ENCODE results near the gene ZNF79. TPM values are rescaled to one million over a fixed set of nuclear protein-coding genes. Genes with fewer than 3 reads are reported as not detected.

ZNF79 gene
- total RNA-seq, 1 donor: 11.9 TPM

DNA sequence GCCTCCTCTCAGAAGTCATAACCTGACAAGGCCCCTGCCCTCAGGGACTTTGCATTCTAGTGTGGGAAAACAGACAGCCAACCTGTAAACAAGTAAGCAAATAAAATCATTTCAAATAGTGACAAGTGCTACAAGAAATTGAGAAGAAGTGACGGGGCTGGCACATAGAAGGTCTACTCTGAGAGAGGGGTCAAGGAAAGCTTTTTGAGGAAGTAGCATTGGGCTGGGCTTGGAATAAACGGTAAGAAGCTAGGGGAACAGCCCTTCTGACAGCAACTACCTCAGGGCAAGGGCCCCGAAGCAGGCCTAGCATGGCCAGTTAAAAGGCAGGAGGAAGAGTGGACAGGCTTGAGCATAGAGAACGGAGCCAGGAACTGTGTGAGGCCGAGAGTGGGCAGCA, 32.0 kb upstream of the ZNF79 start:
- no peaks in the 10 kb centered on the region for H3K79me2 ChIP-seq (ENCODE audit: insufficient read depth, low read length)
- H2AFZ ChIP-seq (ENCODE audit: low read length): no peak overlapping the region
- peaks cover 18% of the 10 kb centered on the region for H3K4me1 ChIP-seq (ENCODE audit: insufficient read depth, low read length)
- H4K20me1 ChIP-seq (ENCODE audit: insufficient read depth, low read length): no peaks in the 10 kb centered on the region
- TF ChIP-seq, protein P1, sequence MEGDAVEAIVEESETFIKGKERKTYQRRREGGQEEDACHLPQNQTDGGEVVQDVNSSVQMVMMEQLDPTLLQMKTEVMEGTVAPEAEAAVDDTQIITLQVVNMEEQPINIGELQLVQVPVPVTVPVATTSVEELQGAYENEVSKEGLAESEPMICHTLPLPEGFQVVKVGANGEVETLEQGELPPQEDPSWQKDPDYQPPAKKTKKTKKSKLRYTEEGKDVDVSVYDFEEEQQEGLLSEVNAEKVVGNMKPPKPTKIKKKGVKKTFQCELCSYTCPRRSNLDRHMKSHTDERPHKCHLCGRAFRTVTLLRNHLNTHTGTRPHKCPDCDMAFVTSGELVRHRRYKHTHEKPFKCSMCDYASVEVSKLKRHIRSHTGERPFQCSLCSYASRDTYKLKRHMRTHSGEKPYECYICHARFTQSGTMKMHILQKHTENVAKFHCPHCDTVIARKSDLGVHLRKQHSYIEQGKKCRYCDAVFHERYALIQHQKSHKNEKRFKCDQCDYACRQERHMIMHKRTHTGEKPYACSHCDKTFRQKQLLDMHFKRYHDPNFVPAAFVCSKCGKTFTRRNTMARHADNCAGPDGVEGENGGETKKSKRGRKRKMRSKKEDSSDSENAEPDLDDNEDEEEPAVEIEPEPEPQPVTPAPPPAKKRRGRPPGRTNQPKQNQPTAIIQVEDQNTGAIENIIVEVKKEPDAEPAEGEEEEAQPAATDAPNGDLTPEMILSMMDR (IDR thresholded peaks at IDR 0.05; ENCODE audit: extremely low read depth, low read depth, low read length): no peak
- H3K4me2 ChIP-seq (ENCODE audit: insufficient read depth, low read length): no peak overlapping the region
- no peak overlapping the region for H3K4me3 ChIP-seq (ENCODE audit: insufficient read depth, low read length)
- no peak overlapping the region for H3K27ac ChIP-seq (ENCODE audit: low read depth, low read length)
- H3K9me3 ChIP-seq (ENCODE audit: low read depth, low read length): no peaks in the 10 kb centered on the region
- no peaks in the 10 kb centered on the region for H3K36me3 ChIP-seq (ENCODE audit: insufficient read depth, low read length)
- peaks cover 15% of the 10 kb centered on the region for H3K27me3 ChIP-seq (ENCODE audit: insufficient read depth, low read length)
- no peak for DNase-seq (ENCODE audit: insufficient read length, low spot score, missing footprints)

DNA sequence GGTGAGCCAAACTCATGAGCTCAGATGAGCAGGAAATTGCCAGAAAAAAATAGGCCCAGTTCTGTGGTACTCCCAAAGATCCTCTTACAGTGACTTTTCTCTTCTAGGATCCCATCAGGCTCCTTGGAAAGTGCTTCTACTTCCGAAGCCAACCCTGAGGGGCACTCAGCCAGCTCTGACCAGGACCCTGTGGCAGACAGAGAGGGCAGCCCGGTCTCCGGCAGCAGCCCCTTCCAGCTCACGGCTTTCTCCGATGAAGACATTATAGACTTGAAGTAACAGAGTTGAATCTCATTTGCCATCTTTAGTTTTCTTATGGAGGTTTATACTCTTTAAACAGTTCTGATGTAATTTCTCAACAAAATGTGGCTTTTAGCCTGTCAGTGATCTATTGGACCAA, 31.2 kb upstream of the ZNF79 start:
- Histone ChIP-seq H4K20me1 (ENCODE audit: insufficient read depth, low read length) (no peaks in the 10 kb centered on the region), H3K9me3 (ENCODE audit: low read depth, low read length) (no peaks in the 10 kb centered on the region), H3K4me1 (ENCODE audit: insufficient read depth, low read length) (peaks cover 18% of the 10 kb centered on the region), H3K4me3 (ENCODE audit: insufficient read depth, low read length) (no peak overlapping the region), H3K79me2 (ENCODE audit: insufficient read depth, low read length) (peaks cover 2% of the 10 kb centered on the region), H3K27ac (ENCODE audit: low read depth, low read length) (no peak overlapping the region), H3K4me2 (ENCODE audit: insufficient read depth, low read length) (no peak overlapping the region), H3K27me3 (ENCODE audit: insufficient read depth, low read length) (peaks cover 14% of the 10 kb centered on the region), H2AFZ (ENCODE audit: low read length) (no peak overlapping the region), H3K36me3 (ENCODE audit: insufficient read depth, low read length) (no peaks in the 10 kb centered on the region)
- no peak for DNase-seq (ENCODE audit: insufficient read length, low spot score, missing footprints)
- TF ChIP-seq, protein P1 (IDR thresholded peaks at IDR 0.05; ENCODE audit: extremely low read depth, low read depth, low read length): no peak

GRCh38 chr9:127393645-127394044, 30.5 kb upstream of the ZNF79 start:
- Histone ChIP-seq H3K4me1 (ENCODE audit: insufficient read depth, low read length) (peaks cover 16% of the 10 kb centered on the region), H3K4me2 (ENCODE audit: insufficient read depth, low read length) (no peak overlapping the region), H3K79me2 (ENCODE audit: insufficient read depth, low read length) (peaks cover 7% of the 10 kb centered on the region), H3K27ac (ENCODE audit: low read depth, low read length) (no peak overlapping the region), H3K27me3 (ENCODE audit: insufficient read depth, low read length) (peaks cover 14% of the 10 kb centered on the region), H3K4me3 (ENCODE audit: insufficient read depth, low read length) (no peak overlapping the region), H3K9me3 (ENCODE audit: low read depth, low read length) (no peaks in the 10 kb centered on the region), H3K36me3 (ENCODE audit: insufficient read depth, low read length) (no peaks in the 10 kb centered on the region), H2AFZ (ENCODE audit: low read length) (no peak overlapping the region), H4K20me1 (ENCODE audit: insufficient read depth, low read length) (peaks cover 6% of the 10 kb centered on the region)
- TF ChIP-seq, protein P1 (IDR thresholded peaks at IDR 0.05; ENCODE audit: extremely low read depth, low read depth, low read length): peak; percentile 31
- no peak for DNase-seq (ENCODE audit: insufficient read length, low spot score, missing footprints)

DNA sequence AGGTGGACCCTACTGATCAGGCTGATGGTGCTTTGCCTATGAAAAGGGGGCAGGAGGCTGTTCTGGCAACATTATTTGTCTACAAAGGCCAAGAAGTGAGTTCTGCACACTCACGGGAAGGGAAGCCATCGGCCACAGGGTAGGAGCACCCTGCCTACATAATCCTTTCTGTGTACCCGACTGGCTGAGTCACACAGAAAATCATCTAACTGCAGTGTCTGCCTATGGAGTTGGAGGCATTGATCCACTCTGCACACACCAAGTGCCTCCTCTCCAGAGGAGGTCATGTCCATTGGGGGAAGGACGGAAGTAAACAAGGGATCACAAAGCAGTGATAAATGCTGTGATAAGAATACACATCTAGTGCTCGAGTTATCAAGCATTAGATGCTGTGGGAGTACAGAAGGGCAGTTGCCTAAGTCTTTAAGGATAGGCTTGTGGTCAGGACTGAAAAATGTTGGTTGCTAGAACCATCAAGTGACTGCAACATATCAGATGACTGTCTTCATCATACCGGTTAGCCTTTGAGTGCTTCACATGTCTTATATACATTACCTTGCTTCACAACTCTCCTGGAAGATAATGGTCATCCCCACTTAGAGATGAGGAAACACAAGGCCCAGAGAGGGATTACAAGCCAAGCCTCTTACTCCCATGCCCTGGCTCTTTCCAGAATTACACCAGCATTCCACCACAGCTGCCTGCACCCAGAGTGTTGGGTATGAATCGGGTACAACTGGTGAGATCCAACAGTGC, 28.5 kb upstream of the ZNF79 start:
- Histone ChIP-seq H3K27me3 (ENCODE audit: insufficient read depth, low read length) (peaks cover 14% of the 10 kb centered on the region), H3K36me3 (ENCODE audit: insufficient read depth, low read length) (no peaks in the 10 kb centered on the region), H3K4me2 (ENCODE audit: insufficient read depth, low read length) (peak overlapping the region; percentile 83), H2AFZ (ENCODE audit: low read length) (no peak overlapping the region), H3K27ac (ENCODE audit: low read depth, low read length) (no peak overlapping the region), H3K4me1 (ENCODE audit: insufficient read depth, low read length) (peaks cover 7% of the 10 kb centered on the region), H3K4me3 (ENCODE audit: insufficient read depth, low read length) (no peak overlapping the region), H3K9me3 (ENCODE audit: low read depth, low read length) (no peaks in the 10 kb centered on the region), H3K79me2 (ENCODE audit: insufficient read depth, low read length) (peaks cover 7% of the 10 kb centered on the region), H4K20me1 (ENCODE audit: insufficient read depth, low read length) (peaks cover 8% of the 10 kb centered on the region)
- TF ChIP-seq, protein P1 (IDR thresholded peaks at IDR 0.05; ENCODE audit: extremely low read depth, low read depth, low read length): no peak
- DNase-seq (ENCODE audit: insufficient read length, low spot score, missing footprints): peak; percentile 25

All from osteoblast (primary cell).